Measurements from ENCODE around the gene UBE2E1.
"Not testable (repeated sequence)": the region's sequence is repeated elsewhere in the genome, so short reads cannot be mapped to it uniquely, and the experiment has no call there.

Gene UBE2E1

DNA sequence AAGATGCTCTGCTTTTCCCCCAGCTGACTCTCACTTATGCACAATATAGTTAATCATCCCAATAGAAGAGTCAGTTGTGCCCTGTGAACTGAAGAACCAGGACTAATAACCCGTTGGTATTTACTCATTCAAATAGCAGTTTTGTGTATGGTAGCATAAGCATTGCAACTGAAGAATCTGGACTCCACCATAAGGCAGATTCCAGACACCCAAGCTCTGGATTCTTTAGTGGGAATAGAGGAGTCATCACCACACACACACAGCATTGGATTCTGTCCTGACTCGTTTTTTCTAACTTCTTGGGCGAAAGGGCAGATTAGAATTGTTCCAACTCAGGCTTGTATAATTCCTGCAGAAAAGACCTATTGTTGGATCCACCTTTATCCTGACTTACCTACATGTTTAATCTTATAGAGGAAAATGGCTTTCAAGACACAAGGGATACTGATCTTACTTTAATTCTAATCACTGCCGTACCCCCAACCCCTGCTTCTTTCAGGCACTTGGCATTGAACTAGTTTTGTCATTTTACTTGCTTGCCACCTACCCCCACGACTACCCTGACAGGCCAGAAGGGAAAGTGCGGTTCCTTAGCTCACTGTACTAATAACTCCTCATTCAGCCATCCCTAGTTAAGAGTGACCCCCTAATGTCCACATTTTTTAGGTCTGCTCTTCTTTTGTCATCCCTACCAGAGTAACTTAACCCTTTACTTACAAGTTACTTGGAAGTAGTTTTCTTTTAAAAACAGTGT, 68.8 kb downstream of the UBE2E1 start:
- no peaks in the 10 kb centered on the region for H3K4me1 ChIP-seq (ENCODE audit: insufficient read depth, low read length)
- H3K9me3 ChIP-seq (ENCODE audit: insufficient read depth, low read depth, low read length): peaks cover 11% of the 10 kb centered on the region
- no peaks in the 10 kb centered on the region for H3K27me3 ChIP-seq (ENCODE audit: insufficient read depth, low read length)
- H3K36me3 ChIP-seq (ENCODE audit: insufficient read depth, low read depth, low read length): peaks cover 17% of the 10 kb centered on the region
- H3K9ac ChIP-seq (ENCODE audit: low read depth, low read length): no peak overlapping the region
- no peak overlapping the region for H3K27ac ChIP-seq (ENCODE audit: low read length)
- no peak overlapping the region for H3K4me3 ChIP-seq (ENCODE audit: low read length)

DNA sequence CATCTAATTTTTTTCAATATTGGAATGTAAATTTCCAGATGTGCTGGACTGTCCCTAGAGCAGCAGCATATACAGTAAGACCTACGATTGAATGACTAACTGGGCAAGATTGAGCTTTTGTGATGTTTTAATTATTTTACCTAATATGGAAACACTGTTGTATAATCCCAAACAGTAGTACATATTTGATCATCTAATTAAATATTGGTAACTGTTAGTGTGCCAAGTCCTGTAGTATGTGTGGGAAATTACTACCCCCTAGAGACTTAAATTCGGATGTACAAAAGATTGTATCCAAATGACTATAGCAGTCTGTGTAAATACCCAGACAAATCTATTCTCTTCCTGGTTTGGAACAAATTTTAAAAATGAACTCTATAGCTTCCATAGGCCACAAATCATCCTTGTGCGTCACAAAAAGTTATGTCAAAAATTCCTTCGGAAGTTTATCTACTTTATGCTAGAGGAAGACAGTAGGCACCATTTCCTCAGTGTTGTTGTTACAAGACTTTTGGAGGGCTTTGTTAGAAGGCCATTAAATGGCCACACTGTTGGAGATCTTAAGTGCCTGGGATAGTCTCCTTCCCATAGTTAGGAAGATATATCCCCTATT, 69.5 kb downstream of the UBE2E1 start:
- H3K27ac ChIP-seq (ENCODE audit: low read length): no peak overlapping the region
- no peaks in the 10 kb centered on the region for H3K27me3 ChIP-seq (ENCODE audit: insufficient read depth, low read length)
- peaks cover 11% of the 10 kb centered on the region for H3K9me3 ChIP-seq (ENCODE audit: insufficient read depth, low read depth, low read length)
- no peak overlapping the region for H3K9ac ChIP-seq (ENCODE audit: low read depth, low read length)
- no peak overlapping the region for H3K4me3 ChIP-seq (ENCODE audit: low read length)
- no peaks in the 10 kb centered on the region for H3K4me1 ChIP-seq (ENCODE audit: insufficient read depth, low read length)
- peaks cover 17% of the 10 kb centered on the region for H3K36me3 ChIP-seq (ENCODE audit: insufficient read depth, low read depth, low read length)

DNA sequence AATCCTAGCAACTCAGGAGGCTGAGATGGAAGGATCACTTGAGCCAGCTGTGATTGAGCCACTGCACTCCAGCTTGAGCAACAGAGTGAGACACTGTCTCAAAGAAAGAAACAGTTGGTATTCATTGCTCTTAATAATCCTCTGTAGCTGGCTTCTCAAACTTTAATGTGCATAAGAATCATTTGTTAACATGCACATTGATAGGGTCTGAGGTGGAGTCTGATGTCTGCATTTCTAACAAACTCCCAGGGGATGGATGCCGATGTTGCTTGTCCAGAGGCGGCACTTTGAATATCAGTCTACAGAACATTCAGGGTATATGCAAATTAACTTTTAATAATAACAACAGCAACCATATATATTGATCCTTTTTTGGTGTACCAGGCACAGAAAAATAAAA, 71.2 kb downstream of the UBE2E1 start:
- Histone ChIP-seq H3K36me3 (ENCODE audit: insufficient read depth, low read depth, low read length) (peaks cover 24% of the 10 kb centered on the region), H3K27ac (ENCODE audit: low read length) (no peak overlapping the region), H3K4me3 (ENCODE audit: low read length) (no peak overlapping the region), H3K4me1 (ENCODE audit: insufficient read depth, low read length) (no peaks in the 10 kb centered on the region), H3K9me3 (ENCODE audit: insufficient read depth, low read depth, low read length) (peaks cover 11% of the 10 kb centered on the region), H3K9ac (ENCODE audit: low read depth, low read length) (no peak overlapping the region), H3K27me3 (ENCODE audit: insufficient read depth, low read length) (no peaks in the 10 kb centered on the region)

DNA sequence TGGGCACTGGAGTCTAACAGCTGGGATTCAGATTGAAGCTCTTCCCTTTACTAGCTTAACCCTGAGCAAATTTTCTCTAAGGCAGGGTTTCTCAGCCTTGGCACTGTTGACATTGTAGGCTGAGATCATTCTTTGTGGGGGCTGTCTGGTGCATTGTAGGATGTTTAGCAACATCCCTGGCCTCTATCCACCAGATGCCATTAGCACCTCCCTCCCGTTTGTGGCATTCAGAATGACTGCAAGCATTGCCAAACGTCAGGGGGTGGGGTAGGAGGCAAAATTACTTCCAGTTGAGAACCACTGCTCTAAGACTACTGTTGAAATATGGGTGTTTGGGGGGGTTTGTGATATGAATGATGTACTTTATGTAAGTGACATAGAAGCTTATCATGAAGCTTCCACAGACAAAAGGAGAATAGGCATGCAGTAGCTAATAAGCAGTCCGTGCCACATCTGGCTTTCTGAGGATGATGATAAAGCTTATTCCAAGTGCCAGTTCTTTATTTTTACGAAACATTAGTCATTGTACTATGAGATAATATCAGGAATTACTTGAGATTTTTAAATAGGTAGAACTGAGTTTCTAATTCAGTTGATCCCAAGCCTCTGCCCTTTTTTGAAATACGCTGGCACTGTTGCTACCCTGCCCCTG, 71.7 kb downstream of the UBE2E1 start:
- Histone ChIP-seq H3K4me1 (ENCODE audit: insufficient read depth, low read length) (no peaks in the 10 kb centered on the region), H3K9me3 (ENCODE audit: insufficient read depth, low read depth, low read length) (peaks cover 11% of the 10 kb centered on the region), H3K4me3 (ENCODE audit: low read length) (no peak overlapping the region), H3K9ac (ENCODE audit: low read depth, low read length) (no peak overlapping the region), H3K27me3 (ENCODE audit: insufficient read depth, low read length) (no peaks in the 10 kb centered on the region), H3K36me3 (ENCODE audit: insufficient read depth, low read depth, low read length) (peaks cover 29% of the 10 kb centered on the region), H3K27ac (ENCODE audit: low read length) (no peak overlapping the region)

- Histone ChIP-seq H3K27me3 (ENCODE audit: insufficient read depth, low read length) (no peaks in the 10 kb centered on the region), H3K4me1 (ENCODE audit: insufficient read depth, low read length) (no peaks in the 10 kb centered on the region), H3K9me3 (ENCODE audit: insufficient read depth, low read depth, low read length) (peaks cover 11% of the 10 kb centered on the region), H3K36me3 (ENCODE audit: insufficient read depth, low read depth, low read length) (peaks cover 29% of the 10 kb centered on the region), H3K9ac (ENCODE audit: low read depth, low read length) (no peak overlapping the region), H3K4me3 (ENCODE audit: low read length) (no peak overlapping the region), H3K27ac (ENCODE audit: low read length) (no peak overlapping the region)
Observed at GRCh38 chr3:23879485-23879884, 73.7 kb downstream of the UBE2E1 start.

DNA sequence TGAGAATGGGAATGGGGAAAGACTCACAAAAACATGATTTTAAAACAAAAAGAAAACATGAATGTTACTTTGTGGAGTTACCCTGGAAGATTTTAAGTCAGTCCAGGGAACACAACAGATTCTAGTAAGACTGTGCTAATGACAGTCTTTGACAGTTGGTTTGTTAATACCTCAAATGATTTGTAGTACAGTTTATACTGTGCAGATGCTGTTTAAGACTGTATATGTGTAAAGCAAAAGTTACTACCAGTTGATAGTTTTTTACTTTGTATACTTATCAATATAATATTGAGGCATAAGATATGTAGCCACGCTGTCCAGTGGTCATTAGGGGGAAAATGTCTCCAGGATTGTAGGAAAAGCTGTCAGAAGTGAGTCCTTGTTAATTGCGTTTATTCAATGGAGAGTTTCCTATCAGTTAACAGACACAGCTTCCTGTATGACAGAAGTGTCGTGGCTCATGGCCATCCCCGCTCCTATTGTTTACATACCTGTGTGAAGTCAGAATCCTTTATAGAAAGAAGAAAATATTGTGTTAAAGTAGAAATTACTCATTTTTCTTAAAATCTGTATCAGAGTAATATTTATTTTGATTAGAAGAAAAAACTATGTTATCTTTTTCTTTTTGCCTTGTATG, 75.1 kb downstream of the UBE2E1 start:
- Histone ChIP-seq H3K36me3 (ENCODE audit: insufficient read depth, low read depth, low read length) (peaks cover 29% of the 10 kb centered on the region), H3K4me1 (ENCODE audit: insufficient read depth, low read length) (no peaks in the 10 kb centered on the region), H3K9me3 (ENCODE audit: insufficient read depth, low read depth, low read length) (peaks cover 11% of the 10 kb centered on the region), H3K27ac (ENCODE audit: low read length) (no peak overlapping the region), H3K9ac (ENCODE audit: low read depth, low read length) (no peak overlapping the region), H3K4me3 (ENCODE audit: low read length) (no peak overlapping the region), H3K27me3 (ENCODE audit: insufficient read depth, low read length) (no peaks in the 10 kb centered on the region)

GRCh38 chr3:23881993-23882392, 76.2 kb downstream of the UBE2E1 start:
- H3K9me3 ChIP-seq (ENCODE audit: insufficient read depth, low read depth, low read length): peaks cover 11% of the 10 kb centered on the region
- not testable (repeated sequence) for H3K27ac ChIP-seq (ENCODE audit: low read length); H3K27me3 ChIP-seq (ENCODE audit: insufficient read depth, low read length); H3K9ac ChIP-seq (ENCODE audit: low read depth, low read length); H3K4me1 ChIP-seq (ENCODE audit: insufficient read depth, low read length); H3K4me3 ChIP-seq (ENCODE audit: low read length)
- H3K36me3 ChIP-seq (ENCODE audit: insufficient read depth, low read depth, low read length): peaks cover 29% of the 10 kb centered on the region

DNA sequence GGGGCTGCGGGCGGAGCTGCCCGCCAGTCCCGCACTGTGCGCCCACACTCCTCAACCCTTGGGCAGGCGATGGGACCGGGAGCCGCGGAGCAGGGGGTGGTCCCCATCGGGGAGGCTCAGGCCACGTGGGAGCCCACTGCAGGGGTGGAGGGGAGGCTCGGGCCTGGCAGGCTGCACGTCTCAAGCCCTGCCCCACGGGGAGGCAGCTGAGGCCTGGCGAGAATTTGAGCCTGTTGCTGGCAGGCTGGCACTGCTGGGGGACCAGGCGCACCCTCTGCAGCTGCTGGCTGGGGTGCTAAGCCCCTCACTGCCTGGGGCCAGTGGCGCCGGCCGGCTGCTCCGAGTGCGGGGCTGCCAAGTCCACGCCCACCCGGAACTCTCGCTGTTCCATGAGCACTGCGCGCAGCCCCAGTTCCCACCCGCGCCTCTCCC, 76.7 kb downstream of the UBE2E1 start:
- H3K9me3 ChIP-seq (ENCODE audit: insufficient read depth, low read depth, low read length): peaks cover 11% of the 10 kb centered on the region
- no peak overlapping the region for H3K27ac ChIP-seq (ENCODE audit: low read length)
- no peak overlapping the region for H3K4me3 ChIP-seq (ENCODE audit: low read length)
- H3K4me1 ChIP-seq (ENCODE audit: insufficient read depth, low read length): no peaks in the 10 kb centered on the region
- no peak overlapping the region for H3K9ac ChIP-seq (ENCODE audit: low read depth, low read length)
- no peaks in the 10 kb centered on the region for H3K27me3 ChIP-seq (ENCODE audit: insufficient read depth, low read length)
- H3K36me3 ChIP-seq (ENCODE audit: insufficient read depth, low read depth, low read length): peaks cover 29% of the 10 kb centered on the region

DNA sequence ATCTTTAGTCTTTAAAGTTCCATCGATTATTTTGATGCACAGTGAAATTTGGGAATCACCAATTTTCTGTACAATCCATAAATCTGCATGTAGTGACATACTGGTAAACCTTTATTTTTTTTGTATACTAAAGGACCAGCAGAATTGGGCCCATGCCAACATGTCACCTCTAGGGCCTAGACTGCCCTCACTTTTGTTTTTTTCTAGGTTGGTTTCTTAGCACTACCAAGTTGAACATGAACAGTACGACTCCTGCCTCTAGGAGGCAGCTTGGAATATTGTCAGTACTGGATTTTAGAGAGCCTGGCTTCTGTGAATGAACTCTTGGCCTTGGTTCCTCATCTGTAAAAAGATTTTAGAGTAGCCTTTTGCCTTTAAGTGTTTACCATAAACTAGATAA, 78.7 kb downstream of the UBE2E1 start:
- no peak overlapping the region for H3K9ac ChIP-seq (ENCODE audit: low read depth, low read length)
- H3K27ac ChIP-seq (ENCODE audit: low read length): no peak overlapping the region
- H3K9me3 ChIP-seq (ENCODE audit: insufficient read depth, low read depth, low read length): no peaks in the 10 kb centered on the region
- H3K36me3 ChIP-seq (ENCODE audit: insufficient read depth, low read depth, low read length): peaks cover 21% of the 10 kb centered on the region; the same call in 1 of the 2 replicates
- H3K4me1 ChIP-seq (ENCODE audit: insufficient read depth, low read length): no peaks in the 10 kb centered on the region
- H3K27me3 ChIP-seq (ENCODE audit: insufficient read depth, low read length): no peaks in the 10 kb centered on the region
- no peak overlapping the region for H3K4me3 ChIP-seq (ENCODE audit: low read length)

DNA sequence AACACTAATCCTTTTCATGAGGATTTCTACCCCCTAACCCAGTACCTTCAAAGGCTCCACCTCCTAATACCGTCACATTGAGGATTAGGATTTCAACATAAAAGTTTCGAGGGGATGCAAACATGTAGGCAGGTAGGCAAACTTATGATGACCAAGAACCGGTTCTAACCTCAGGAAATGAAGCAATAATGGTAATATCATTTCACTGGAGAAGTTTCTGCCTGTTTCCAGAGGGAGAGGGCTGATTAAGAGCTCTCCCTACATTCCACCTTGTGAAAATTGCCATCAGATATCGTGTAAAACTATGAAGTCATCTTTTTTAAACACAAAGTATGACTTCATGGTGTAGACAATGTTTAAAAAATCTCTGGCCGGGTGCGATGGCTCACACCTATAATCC, 79.5 kb downstream of the UBE2E1 start:
- Histone ChIP-seq H3K27me3 (ENCODE audit: insufficient read depth, low read length) (no peaks in the 10 kb centered on the region), H3K9ac (ENCODE audit: low read depth, low read length) (no peak overlapping the region), H3K27ac (ENCODE audit: low read length) (no peak overlapping the region), H3K9me3 (ENCODE audit: insufficient read depth, low read depth, low read length) (no peaks in the 10 kb centered on the region), H3K36me3 (ENCODE audit: insufficient read depth, low read depth, low read length) (peaks cover 26% of the 10 kb centered on the region; the same call in 1 of the 2 replicates), H3K4me3 (ENCODE audit: low read length) (no peak overlapping the region), H3K4me1 (ENCODE audit: insufficient read depth, low read length) (no peaks in the 10 kb centered on the region)

DNA sequence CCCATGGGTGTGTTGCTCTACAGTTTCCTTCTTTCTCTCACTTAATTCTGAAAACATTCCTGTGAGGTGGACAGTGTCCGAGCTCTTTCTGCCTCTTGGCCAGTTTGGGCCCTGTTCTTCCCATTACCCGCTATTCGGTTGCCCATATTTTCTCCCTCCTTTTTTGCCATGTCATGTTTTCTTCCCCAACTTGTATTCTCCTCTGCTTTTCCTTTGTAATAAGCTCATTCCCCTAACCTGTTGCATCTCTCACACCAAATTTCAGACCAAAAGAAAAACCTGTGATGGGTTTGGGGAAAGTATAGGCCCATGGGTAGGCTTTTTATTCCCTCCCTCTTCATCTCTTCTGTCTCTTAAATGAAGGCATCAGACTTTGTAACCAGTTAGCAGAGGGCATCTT, 80.6 kb downstream of the UBE2E1 start:
- Histone ChIP-seq H3K9me3 (ENCODE audit: insufficient read depth, low read depth, low read length) (no peaks in the 10 kb centered on the region), H3K27ac (ENCODE audit: low read length) (no peak overlapping the region), H3K4me1 (ENCODE audit: insufficient read depth, low read length) (no peaks in the 10 kb centered on the region), H3K4me3 (ENCODE audit: low read length) (no peak overlapping the region), H3K27me3 (ENCODE audit: insufficient read depth, low read length) (no peaks in the 10 kb centered on the region), H3K9ac (ENCODE audit: low read depth, low read length) (no peak overlapping the region), H3K36me3 (ENCODE audit: insufficient read depth, low read depth, low read length) (peaks cover 35% of the 10 kb centered on the region; the same call in 1 of the 2 replicates)

Data from iPS-20b (cell line).